Activated CD8-positive, alpha-beta memory T cell treated with anti-CD3 and anti-CD28 coated beads, Interleukin-2, amount 10 ng/mL, durations not matched to agents 7 days and 5 days (primary cell): ENCODE results near the gene POPDC3. TPM values are rescaled to one million over a fixed set of nuclear protein-coding genes. Genes with fewer than 3 reads are reported as not detected.

Experiments used
- ATAC-seq: fragments of 150-1000 bp; cut with Tn5 transposase; one replicate; pipeline ENCODE4 v1.10.0; 2021; ENCODE audit warnings: moderate library complexity
- CTCF ChIA-PET: fragments of 350-600 bp; sonication (Branson Sonifier 250); formaldehyde crosslinking; loops from one replicate; lab custom pipeline; 2021; ENCODE audit warnings: antibody characterized with exemption; lab: Charles Lee
- DNase-seq: peaks from one replicate; pipeline ENCODE4 v3.0.0-alpha.2; 2020
- H3K27ac Mint-ChIP-seq: one replicate; pipeline ENCODE4 v1.8.0; 2021; ENCODE audit warnings: mild to moderate bottlenecking, mixed read lengths
- H3K27me3 Mint-ChIP-seq: one replicate; pipeline ENCODE4 v1.8.0; 2021; ENCODE audit warnings: mixed read lengths
- H3K36me3 Mint-ChIP-seq: one replicate; pipeline ENCODE4 v1.8.0; 2021; ENCODE audit warnings: mild to moderate bottlenecking, mixed read lengths
- H3K4me1 Mint-ChIP-seq: one replicate; pipeline ENCODE4 v1.8.0; 2021; ENCODE audit warnings: mixed read lengths
- H3K4me3 Mint-ChIP-seq: one replicate; pipeline ENCODE4 v1.8.0; 2021; ENCODE audit warnings: mild to moderate bottlenecking, moderate library complexity, mixed read lengths
- H3K9me3 Mint-ChIP-seq: one replicate; pipeline ENCODE4 v1.8.0; 2022; ENCODE audit warnings: low read depth, mixed read lengths
- total RNA-seq, 2 experiments: library from RNA; stranded (reverse); gene quantifications; one replicate each; pipeline ENCODE4 v1.2.3, GENCODE V29; 2021

POPDC3 gene
- total RNA-seq, 2 experiments from 2014 or later = not detected

GRCh38 chr6:105113422-105113821 is 66.4 kb downstream of the POPDC3 start:
- H3K4me1 Mint-ChIP-seq = no peaks in the 10 kb centered on the region
- no peaks in the 10 kb centered on the region for H3K9me3 Mint-ChIP-seq
- peaks cover 47% of the 10 kb centered on the region for H3K27me3 Mint-ChIP-seq
- CTCF ChIA-PET = interaction anchor here (1.8 kb wide), 1 partner anchor 285 kb away, joined by 3 read pairs; no protein-coding TSS in a partner anchor
- no peaks in the 10 kb centered on the region for H3K36me3 Mint-ChIP-seq
- ATAC-seq (no peak), DNase-seq (no peak)
- H3K4me3 Mint-ChIP-seq = no peak overlapping the region
- H3K27ac Mint-ChIP-seq = no peak overlapping the region

GRCh38 chr6:105112577-105112976 is 67.2 kb downstream of the POPDC3 start:
- ATAC-seq = no peak
- no peak overlapping the region for H3K27ac Mint-ChIP-seq
- no peak overlapping the region for H3K4me3 Mint-ChIP-seq
- CTCF ChIA-PET = interaction anchor here (1.8 kb wide), 1 partner anchor 286 kb away, joined by 3 read pairs; no protein-coding TSS in a partner anchor
- no peaks in the 10 kb centered on the region for H3K4me1 Mint-ChIP-seq
- H3K9me3 Mint-ChIP-seq = no peaks in the 10 kb centered on the region
- peaks cover 46% of the 10 kb centered on the region for H3K27me3 Mint-ChIP-seq
- DNase-seq = no peak
- H3K36me3 Mint-ChIP-seq = no peaks in the 10 kb centered on the region

GRCh38 chr6:105111871-105112270 is 67.9 kb downstream of the POPDC3 start:
- Mint-ChIP-seq H3K4me3 (no peak overlapping the region), H3K36me3 (no peaks in the 10 kb centered on the region), H3K9me3 (no peaks in the 10 kb centered on the region), H3K27ac (no peak overlapping the region), H3K4me1 (no peaks in the 10 kb centered on the region), H3K27me3 (peaks cover 41% of the 10 kb centered on the region)
- no peak for ATAC-seq
- no peak for DNase-seq
- CTCF ChIA-PET = interaction anchor here (1.8 kb wide), 1 partner anchor 286 kb away, joined by 3 read pairs; no protein-coding TSS in a partner anchor

GRCh38 chr6:105111105-105111504 is 68.7 kb downstream of the POPDC3 start:
- ATAC-seq = no peak

DNA sequence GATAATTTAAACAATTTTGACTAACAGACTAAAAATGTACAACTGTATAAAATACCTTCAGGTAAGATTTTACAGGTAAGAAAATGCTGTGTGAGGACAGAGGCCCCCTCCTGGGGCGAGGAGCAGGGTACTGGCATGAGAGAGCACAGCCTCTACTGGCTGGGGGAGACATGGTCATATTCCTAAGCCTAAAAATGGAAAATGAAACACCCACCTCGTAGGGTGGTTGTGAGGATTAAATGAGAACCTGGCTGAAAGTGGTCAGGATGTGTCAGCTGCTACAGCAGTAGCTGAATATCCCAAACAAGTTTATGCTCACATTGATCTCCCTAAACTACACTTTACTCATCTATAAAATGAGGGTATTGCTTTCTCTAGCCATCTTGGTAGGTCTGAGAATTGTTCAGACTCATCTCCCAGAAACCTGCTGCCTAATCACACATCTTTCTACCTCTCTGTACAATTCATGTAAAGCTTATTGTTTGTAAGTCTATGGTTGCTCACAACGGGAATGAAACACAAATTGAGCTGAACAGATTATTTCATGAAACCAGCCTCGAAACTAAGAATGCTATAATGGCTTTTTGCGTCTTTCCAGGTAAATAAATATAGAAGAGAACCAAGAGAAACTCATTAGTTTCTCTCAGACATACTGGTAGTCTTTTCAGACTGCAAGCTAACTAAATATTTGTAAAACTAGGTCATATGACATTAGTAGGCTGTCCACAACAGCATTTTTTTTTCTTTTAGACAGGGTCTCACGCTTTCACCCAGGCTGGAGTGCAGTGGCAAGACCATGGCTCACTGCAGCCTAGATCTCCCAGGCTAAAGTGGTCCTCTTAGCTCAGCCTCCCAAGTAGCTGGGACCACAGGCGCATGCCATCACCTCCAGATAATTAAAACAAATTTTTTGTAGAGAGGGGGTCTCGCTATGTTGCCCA is 69.6 kb downstream of the POPDC3 start:
- DNase-seq (no peak), ATAC-seq (no peak)
- H3K36me3 Mint-ChIP-seq = no peaks in the 10 kb centered on the region
- no peaks in the 10 kb centered on the region for H3K9me3 Mint-ChIP-seq
- CTCF ChIA-PET = interaction anchor here (1.5 to 1.9 kb wide), 2 partner anchors 22 to 32 kb away, joined by 4 to 6 read pairs; no protein-coding TSS in a partner anchor
- H3K27me3 Mint-ChIP-seq = peaks cover 35% of the 10 kb centered on the region
- H3K27ac Mint-ChIP-seq = no peak overlapping the region
- H3K4me1 Mint-ChIP-seq = no peaks in the 10 kb centered on the region
- H3K4me3 Mint-ChIP-seq = no peak overlapping the region

More at GRCh38 chr6:105111105-105111504, 68.7 kb downstream of the POPDC3 start:
- Mint-ChIP-seq H3K9me3 (no peaks in the 10 kb centered on the region), H3K27ac (no peak overlapping the region), H3K4me1 (no peaks in the 10 kb centered on the region), H3K27me3 (peaks cover 38% of the 10 kb centered on the region), H3K4me3 (no peak overlapping the region), H3K36me3 (no peaks in the 10 kb centered on the region)
- DNase-seq = no peak
- CTCF ChIA-PET = interaction anchor here (1.9 kb wide), 1 partner anchor 33 kb away, joined by 6 read pairs; no protein-coding TSS in a partner anchor

DNA sequence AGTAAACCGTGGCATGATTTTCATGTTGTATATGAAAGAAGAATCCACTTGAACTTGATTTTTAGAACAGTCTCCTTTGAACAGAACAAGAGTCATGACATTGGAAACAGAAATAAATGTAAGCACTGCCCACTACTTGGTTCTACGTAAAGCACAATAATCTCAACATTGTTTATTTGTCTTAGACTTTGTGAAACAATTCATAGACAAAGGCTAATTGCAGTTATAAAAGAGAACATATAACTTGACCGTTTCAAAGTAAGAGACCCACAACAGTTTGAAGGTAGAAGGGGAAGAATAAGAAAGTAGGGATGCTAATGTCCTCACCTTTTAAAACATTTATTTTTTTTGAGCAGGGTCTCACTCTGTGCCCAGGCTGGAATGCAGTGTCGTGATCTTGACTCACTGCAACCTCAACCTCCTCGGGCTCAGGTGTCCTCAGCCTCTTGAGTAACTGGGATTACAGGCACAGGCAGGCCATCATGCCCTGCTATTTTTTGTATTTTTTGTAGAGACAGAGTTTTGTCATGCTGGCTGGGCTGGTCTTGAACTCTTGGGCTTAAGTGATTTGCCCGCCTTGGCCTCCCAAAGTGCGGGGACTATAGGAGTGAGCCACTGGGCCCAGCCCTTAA is 71.1 kb downstream of the POPDC3 start:
- Mint-ChIP-seq H3K4me3 (no peak overlapping the region), H3K27me3 (peaks cover 35% of the 10 kb centered on the region)
- no peak for DNase-seq

More for the DNA sequence above, 71.1 kb downstream of the POPDC3 start:
- no peaks in the 10 kb centered on the region for H3K4me1 Mint-ChIP-seq
- H3K9me3 Mint-ChIP-seq = no peaks in the 10 kb centered on the region
- no peak for ATAC-seq
- no peaks in the 10 kb centered on the region for H3K36me3 Mint-ChIP-seq
- H3K27ac Mint-ChIP-seq = no peak overlapping the region
- CTCF ChIA-PET = no interaction called here

Other genes starting within 250 kb of the POPDC3 start
- gene LIN28B, start 222.9 kb downstream of the POPDC3 start, total RNA-seq = not detected
- gene PREP, start 223.1 kb upstream of the POPDC3 start, total RNA-seq = 10 to 100 TPM; 44.1 to 52.9 TPM